Mucosa of rectum (tissue), 2 donors: ENCODE data around the gene IRX3.

ENCODE experiments used
- H3K27ac ChIP-seq, 2 donors: one replicate each; pipeline ENCODE4 v1.7.0; 2013; ENCODE audit warnings: inconsistent platforms in 2 of 2, low read depth in 2 of 2, low read length in 2 of 2
- H3K27me3 ChIP-seq, 2 donors: one replicate each; pipeline ENCODE4 v1.7.0; 2013; ENCODE audit warnings: low read length in 2 of 2; ENCODE audit not compliant: control insufficient read depth in 2 of 2, insufficient read depth in 2 of 2
- H3K36me3 ChIP-seq, 2 donors: one replicate each; pipeline ENCODE4 v1.7.0; 2013; ENCODE audit warnings: low read length in 2 of 2; ENCODE audit not compliant: control insufficient read depth in 2 of 2, insufficient read depth in 2 of 2
- H3K4me1 ChIP-seq, 2 donors: one replicate each; pipeline ENCODE4 v1.7.0; 2013; ENCODE audit warnings: low read length in 2 of 2, mild to moderate bottlenecking in 1 of 2; ENCODE audit not compliant: control insufficient read depth in 2 of 2, insufficient read depth in 2 of 2
- H3K4me3 ChIP-seq, 2 donors: one replicate each; pipeline ENCODE4 v1.7.0; 2013; ENCODE audit warnings: low read length in 2 of 2
- H3K9ac ChIP-seq, 2 donors: one replicate each; pipeline ENCODE4 v1.7.0; 2013; ENCODE audit warnings: low read length in 2 of 2, low read depth in 1 of 2, mild to moderate bottlenecking in 1 of 2
- H3K9me3 ChIP-seq, 2 donors: one replicate each; pipeline ENCODE4 v1.7.0; 2013; ENCODE audit warnings: low read length in 2 of 2; ENCODE audit not compliant: control insufficient read depth in 2 of 2
- donor health status: healthy.
- donor health status: Normal muscosa, but diverticular disease.

Gene IRX3

GRCh38 chr16:54291656-54292487 lies 5.3 kb upstream of the IRX3 start:
- no peak overlapping the region for H3K27ac ChIP-seq
- H3K36me3 ChIP-seq: no peaks in the 10 kb centered on the region
- peaks cover 2 to 3% of the 10 kb centered on the region in 2 donors for H3K4me1 ChIP-seq
- H3K27me3 ChIP-seq: peaks cover 34 to 45% of the 10 kb centered on the region in 2 donors
- no peak overlapping the region for H3K9ac ChIP-seq
- H3K4me3 ChIP-seq: no peak overlapping the region
- no peaks in the 10 kb centered on the region for H3K9me3 ChIP-seq

- Histone ChIP-seq H3K4me3 (no peak overlapping the region), H3K9ac (no peak overlapping the region), H3K36me3 (no peaks in the 10 kb centered on the region), H3K27me3 (peaks cover 38 to 48% of the 10 kb centered on the region in 2 donors), H3K9me3 (no peaks in the 10 kb centered on the region), H3K4me1 (peaks cover 2 to 7% of the 10 kb centered on the region in 2 donors), H3K27ac (no peak overlapping the region)
Measured at GRCh38 chr16:54290833-54291655, 4.5 kb upstream of the IRX3 start.

- no peaks in the 10 kb centered on the region for H3K36me3 ChIP-seq
- no peak overlapping the region for H3K27ac ChIP-seq
- no peak overlapping the region for H3K4me3 ChIP-seq
- H3K4me1 ChIP-seq: peaks cover 2 to 7% of the 10 kb centered on the region in 2 donors
- no peaks in the 10 kb centered on the region for H3K9me3 ChIP-seq
- H3K27me3 ChIP-seq: peaks cover 40 to 53% of the 10 kb centered on the region in 2 donors
- no peak overlapping the region for H3K9ac ChIP-seq
Measured at GRCh38 chr16:54289945-54290832, 3.6 kb upstream of the IRX3 start.

- peaks cover 43 to 58% of the 10 kb centered on the region in 2 donors for H3K27me3 ChIP-seq
Measured at GRCh38 chr16:54289242-54289944, 2.8 kb upstream of the IRX3 start.

GRCh38 chr16:54288835-54289241 lies 2.3 kb upstream of the IRX3 start:
- H3K4me3 ChIP-seq: no peak overlapping the region
- no peaks in the 10 kb centered on the region for H3K9me3 ChIP-seq
- no peak overlapping the region for H3K27ac ChIP-seq
- H3K27me3 ChIP-seq: peaks cover 41 to 62% of the 10 kb centered on the region in 2 donors
- no peak overlapping the region for H3K9ac ChIP-seq
- H3K36me3 ChIP-seq: no peaks in the 10 kb centered on the region
- H3K4me1 ChIP-seq: peaks cover 2 to 10% of the 10 kb centered on the region in 2 donors

More at GRCh38 chr16:54289242-54289944, 2.8 kb upstream of the IRX3 start:
- H3K27ac ChIP-seq: no peak overlapping the region
- no peaks in the 10 kb centered on the region for H3K36me3 ChIP-seq
- H3K4me1 ChIP-seq: peaks cover 2 to 7% of the 10 kb centered on the region in 2 donors
- H3K9ac ChIP-seq: no peak overlapping the region
- no peaks in the 10 kb centered on the region for H3K9me3 ChIP-seq
- no peak overlapping the region for H3K4me3 ChIP-seq

- Histone ChIP-seq H3K4me3 (no peak overlapping the region), H3K4me1 (peaks cover 2 to 13% of the 10 kb centered on the region in 2 donors), H3K9me3 (no peaks in the 10 kb centered on the region), H3K27me3 (peaks cover 45 to 68% of the 10 kb centered on the region in 2 donors), H3K36me3 (no peaks in the 10 kb centered on the region), H3K9ac (no peak overlapping the region), H3K27ac (no peak overlapping the region)
Measured at GRCh38 chr16:54288030-54288834, 1.6 kb upstream of the IRX3 start.

- peaks cover 52 to 77% of the 10 kb centered on the region in 2 donors for H3K27me3 ChIP-seq
Measured at GRCh38 chr16:54287131-54288029, 793 bp upstream of the IRX3 start.

GRCh38 chr16:54286090-54286365 lies 559 bp downstream of the IRX3 start:
- no peaks in the 10 kb centered on the region for H3K36me3 ChIP-seq
- H3K27ac ChIP-seq: no peak overlapping the region
- peak overlapping the region; percentile 62 to 65 for H3K4me3 ChIP-seq
- no peak overlapping the region for H3K9ac ChIP-seq
- peaks cover 14 to 19% of the 10 kb centered on the region in 2 donors for H3K4me1 ChIP-seq
- H3K27me3 ChIP-seq: peaks cover 55 to 76% of the 10 kb centered on the region in 2 donors
- H3K9me3 ChIP-seq: no peaks in the 10 kb centered on the region

More at GRCh38 chr16:54287131-54288029, 793 bp upstream of the IRX3 start:
- peak overlapping the region in 1 of 2 donors; percentile 65 for H3K4me3 ChIP-seq
- H3K36me3 ChIP-seq: no peaks in the 10 kb centered on the region
- H3K9me3 ChIP-seq: no peaks in the 10 kb centered on the region
- H3K9ac ChIP-seq: no peak overlapping the region
- H3K4me1 ChIP-seq: peaks cover 6 to 13% of the 10 kb centered on the region in 2 donors
- H3K27ac ChIP-seq: no peak overlapping the region
